HG02642 (cell line): Measurements from ENCODE around the gene CLASRP.

Experiments
- ATAC-seq: cut with Tn5 transposase; IDR thresholded peaks from one replicate; pipeline ENCODE4 v1.9.1; 2021; ENCODE audit warnings: mild to moderate bottlenecking; ENCODE audit not compliant: unreplicated experiment, poor library complexity

The CLASRP gene

DNA sequence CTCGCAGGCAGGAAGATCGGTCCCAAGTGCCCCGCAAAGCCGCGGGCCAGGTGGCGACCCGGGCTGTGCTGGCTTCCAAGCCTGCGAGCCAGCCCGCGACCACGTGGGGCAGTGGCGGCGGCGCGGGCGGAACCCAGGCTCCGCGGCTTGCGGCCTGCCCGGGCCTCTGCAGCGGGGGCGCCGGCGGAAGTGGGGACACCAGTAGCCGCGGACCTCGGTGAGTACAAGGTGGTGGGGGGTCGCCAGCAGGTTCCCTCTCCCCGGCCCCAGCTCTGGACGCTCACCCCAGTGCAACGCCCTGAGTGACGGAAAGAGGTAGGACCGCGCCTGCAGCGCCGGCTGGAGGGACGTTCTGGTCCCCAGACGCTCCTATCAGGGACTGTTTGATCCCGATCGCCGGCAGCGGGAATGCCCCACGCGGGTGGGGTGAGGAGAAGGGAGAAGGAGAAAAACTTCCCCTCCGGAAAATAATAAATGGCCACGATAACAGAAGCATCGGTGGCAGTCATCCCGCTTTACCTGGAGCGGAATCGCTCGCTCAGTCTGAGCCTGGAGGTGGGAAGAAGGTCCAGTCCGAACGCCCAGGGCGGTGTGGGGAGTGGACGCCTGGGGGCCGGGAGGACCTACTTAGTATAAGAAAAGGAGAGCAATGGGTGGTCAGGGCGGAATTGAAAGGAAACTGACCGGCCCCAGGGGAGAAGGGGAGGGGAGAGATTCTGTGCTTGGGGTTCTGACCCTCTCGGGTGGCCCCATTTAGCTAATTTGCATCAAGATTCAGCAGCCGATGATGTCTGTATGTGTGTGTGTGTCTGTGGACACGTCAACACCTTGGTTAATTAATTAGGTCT lies 40.4 kb downstream of the CLASRP start, which contains the start of gene GEMIN7:
Gene GEMIN7 (plus strand): TSS at position 198 of the 848 bp plus-strand sequence. CDS start 10,855 bp downstream, outside the sequence.
- ATAC-seq = peak; percentile 33

DNA sequence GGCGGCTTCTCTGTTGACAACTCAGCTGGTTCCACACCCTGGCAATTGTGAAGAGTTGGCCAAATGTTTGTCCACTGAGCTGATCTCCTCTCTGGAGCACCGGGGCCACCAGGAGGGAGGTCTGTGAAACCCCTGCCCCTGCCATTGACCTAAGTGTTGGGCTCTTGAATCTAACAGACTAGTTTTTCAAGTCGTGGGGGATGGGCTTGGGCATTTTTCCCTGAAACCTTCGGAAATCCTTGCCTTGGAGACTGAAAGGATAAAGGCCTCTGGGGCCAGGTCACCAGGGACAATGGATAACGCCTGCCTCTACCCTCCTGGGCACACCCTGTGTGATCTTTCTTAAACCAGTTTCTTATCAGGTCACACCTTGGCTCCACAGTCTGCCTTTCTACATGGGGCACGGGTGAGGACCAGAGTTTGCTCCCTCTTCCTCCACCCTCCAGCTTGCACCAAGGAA lies 41.1 kb downstream of the CLASRP start:
- ATAC-seq = no peak

DNA sequence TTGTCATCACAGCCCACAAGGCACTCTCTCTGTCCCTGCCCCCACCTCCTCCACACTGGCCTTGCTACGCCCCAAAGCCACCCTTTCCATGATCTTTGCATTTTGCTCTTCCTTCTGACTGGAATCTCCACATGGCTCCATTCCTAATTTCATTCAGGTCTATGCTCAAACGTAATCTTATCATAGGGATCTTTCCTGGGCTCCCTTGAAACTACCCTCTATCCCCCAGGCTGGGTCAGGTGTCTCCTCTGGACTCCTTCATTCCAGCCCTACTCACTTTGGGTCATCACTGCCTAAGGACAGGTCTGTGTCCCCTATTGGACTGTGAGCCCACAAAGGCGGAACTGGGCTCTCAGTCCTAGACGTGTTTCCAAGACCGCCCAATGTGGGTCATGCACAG lies 43.3 kb downstream of the CLASRP start:
- ATAC-seq = no peak

- ATAC-seq = no peak
These were observed 47.6 kb downstream of the CLASRP start for GRCh38 chr19:45086480-45086879.

- no peak for ATAC-seq
These were observed 48.7 kb downstream of the CLASRP start for GRCh38 chr19:45087531-45087930.

DNA sequence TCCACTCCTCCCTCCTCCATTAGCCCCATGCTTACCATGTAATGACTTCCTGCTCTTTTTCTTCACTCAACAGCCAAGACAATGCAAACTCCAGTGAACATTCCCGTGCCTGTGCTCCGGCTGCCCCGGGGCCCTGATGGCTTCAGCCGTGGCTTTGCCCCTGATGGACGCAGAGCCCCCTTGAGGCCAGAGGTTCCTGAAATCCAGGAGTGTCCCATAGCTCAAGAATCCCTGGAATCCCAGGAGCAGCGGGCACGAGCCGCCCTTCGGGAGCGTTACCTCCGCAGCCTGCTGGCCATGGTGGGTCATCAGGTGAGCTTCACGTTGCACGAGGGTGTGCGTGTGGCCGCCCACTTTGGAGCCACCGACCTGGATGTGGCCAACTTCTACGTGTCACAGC lies 51.2 kb downstream of the CLASRP start:
- ATAC-seq = no peak

DNA sequence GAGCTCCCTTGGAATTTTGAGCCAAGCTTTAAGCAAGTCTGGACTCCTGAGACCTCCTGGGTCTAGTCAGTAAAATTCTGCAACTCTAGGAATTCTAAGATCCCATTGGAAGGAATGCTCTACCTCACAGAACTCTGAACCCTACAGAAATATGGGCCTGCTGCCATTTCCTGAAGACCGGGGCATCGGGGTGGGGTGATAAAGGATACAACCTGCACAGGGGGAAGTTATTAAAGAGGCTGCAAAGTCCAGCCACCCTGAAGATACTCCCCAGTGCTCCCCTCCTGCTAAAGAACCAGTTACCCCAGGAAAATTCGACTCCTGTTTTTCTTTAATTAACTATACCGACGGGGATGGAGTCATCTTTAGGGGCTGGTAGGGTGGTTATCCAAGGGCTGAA lies 51.8 kb downstream of the CLASRP start:
- no peak for ATAC-seq

GRCh38 chr19:45091031-45091923 lies 52.4 kb downstream of the CLASRP start:
- peak; percentile 67 for ATAC-seq

DNA sequence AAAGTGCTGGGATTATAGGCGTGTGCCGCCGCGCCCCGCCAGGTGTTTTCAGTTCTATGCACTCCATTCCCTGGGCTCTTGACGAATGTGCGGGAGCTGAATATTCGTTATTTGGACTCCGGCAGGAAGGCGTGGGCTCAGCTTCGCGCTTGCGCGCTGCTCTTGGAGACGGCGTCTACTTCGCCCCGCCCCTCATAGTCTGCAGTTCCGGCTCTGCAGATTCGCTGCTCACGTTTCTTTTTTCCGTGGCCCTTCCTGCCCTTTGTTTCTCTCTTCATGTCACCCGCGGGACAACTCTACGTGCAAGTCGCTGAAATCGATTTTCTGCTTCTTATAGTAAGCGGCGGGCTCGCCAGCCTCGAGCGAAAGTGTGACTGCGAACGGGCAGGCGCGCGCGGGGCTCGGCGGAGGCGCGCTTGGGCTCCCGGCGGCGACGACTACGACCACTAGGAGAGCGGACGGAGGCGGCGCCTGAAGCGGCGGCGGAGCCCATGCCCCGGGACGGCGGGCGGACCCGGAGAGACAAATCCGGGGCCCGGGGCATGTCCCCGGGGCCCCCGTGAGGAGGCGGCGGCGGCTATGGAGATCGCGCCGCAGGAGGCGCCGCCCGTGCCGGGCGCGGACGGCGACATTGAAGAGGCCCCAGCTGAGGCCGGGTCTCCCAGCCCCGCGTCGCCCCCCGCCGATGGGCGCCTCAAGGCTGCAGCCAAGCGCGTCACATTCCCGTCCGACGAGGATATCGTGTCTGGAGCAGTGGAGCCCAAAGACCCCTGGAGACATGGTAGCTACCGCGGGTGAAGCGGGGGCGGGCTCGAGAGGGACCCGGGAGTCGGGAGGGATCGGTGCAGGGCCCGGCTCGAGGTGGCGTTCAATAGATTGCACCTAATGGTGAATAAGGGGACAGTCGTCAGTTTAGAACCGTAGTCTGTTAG lies 54.2 kb downstream of the CLASRP start, which contains the start of gene PPP1R37:
Gene PPP1R37 (plus strand): TSS at position 433 of the 932 bp plus-strand sequence. CDS start 147 bp downstream, at position 580.
- peak; percentile 67 for ATAC-seq

DNA sequence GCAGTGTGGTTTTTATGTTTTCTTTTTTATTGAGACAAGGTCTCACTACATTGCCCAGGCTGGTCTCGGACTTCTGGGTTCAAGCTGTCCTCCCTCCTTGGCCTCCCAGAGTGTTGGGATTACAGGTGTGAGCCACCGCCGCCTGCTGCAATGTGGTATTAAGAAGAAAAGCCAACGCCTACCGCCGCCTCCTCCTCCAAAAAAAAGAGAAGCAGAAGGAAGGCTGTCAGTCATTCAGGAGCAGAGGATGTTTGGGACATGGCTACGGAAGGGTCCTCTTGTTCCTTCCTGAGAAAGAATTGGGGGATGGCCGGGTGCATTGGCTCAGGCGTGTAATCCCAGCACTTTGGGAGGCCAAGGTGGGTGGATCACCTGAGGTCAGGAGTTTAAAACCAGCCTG lies 55.3 kb downstream of the CLASRP start:
- no peak for ATAC-seq

GRCh38 chr19:45094707-45095106 lies 55.9 kb downstream of the CLASRP start:
- no peak for ATAC-seq

- no peak for ATAC-seq
These were observed 56.9 kb downstream of the CLASRP start for GRCh38 chr19:45095496-45096413.

DNA sequence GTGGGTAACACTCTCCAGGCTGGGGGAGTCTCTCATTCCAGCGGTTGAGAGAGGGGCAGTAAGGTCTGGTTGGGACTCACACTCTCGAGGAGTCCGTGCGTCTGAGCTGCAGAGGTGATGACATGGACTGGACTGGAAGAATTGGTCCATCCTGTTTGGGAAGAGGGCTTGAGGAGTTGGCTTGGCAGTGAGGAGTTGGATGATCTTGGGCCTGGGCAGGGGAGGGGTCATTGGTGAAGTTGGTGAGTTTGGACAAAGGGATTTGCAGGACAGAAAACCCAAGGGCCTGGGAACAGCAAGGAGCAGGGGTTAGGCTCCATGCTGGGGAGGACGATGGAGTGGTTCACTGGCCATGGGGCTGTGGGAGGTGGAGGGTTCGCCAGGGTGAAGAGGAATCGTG lies 57.9 kb downstream of the CLASRP start:
- no peak for ATAC-seq

GRCh38 chr19:45097450-45097775 lies 58.6 kb downstream of the CLASRP start:
- no peak for ATAC-seq

DNA sequence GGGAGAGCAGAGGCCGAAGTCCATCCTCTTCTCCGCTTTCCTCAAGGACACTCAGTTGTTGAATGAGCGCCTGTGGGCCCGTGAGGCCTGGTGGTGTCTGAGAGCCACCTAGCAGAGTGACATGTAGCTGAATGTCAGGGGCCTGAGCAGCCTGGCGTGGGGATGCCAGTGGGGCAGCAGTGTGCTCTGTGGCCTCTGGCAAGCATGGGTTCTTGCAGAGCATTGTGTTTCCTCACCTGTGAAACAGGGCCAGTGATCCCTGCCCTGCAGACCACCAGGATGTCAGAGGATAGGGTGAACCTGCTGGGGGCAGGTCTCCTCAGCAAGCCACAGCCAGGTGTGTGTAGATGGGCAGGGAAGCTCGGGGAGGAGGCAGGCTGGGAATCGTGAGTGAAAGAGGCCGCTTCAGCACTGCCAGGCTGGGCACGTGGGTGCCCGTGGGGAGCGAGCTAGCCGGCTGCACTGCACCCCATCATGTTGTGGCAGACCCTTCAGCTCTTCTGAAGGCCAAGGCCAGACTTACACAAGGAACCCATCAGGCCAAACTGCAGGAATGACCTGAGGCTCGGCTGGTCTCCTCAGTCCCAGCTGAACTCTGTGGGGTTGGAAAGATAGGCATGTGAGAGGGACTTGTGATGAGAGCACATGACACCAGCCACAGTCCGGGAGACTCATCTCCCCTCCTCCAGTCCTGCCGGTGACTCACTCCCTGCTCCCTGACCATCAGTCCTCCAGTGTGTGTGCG lies 59.1 kb downstream of the CLASRP start:
- no peak for ATAC-seq

- ATAC-seq = no peak
These were observed 59.9 kb downstream of the CLASRP start for GRCh38 chr19:45098521-45099466.

GRCh38 chr19:45099467-45100191 lies 60.8 kb downstream of the CLASRP start:
- ATAC-seq = no peak
